Stimulated activated CD8-positive, alpha-beta memory T cell treated with anti-CD3 and anti-CD28 coated beads, Interleukin-15, amount 100 ng/mL, for 48 hours (primary cell): ENCODE results near the gene SLC22A23.

ENCODE experiments used
- DNase-seq, 2 donors: peaks; one replicate each; pipeline ENCODE4 v3.0.0-alpha.2; 2020; ENCODE audit warnings: low read depth in 2 of 2

Gene SLC22A23

GRCh38 chr6:3405679-3406078, 51.2 kb downstream of the SLC22A23 start:
- DNase-seq, result no peak

- DNase-seq, result no peak
Observed at GRCh38 chr6:3405182-3405518, 51.7 kb downstream of the SLC22A23 start.

GRCh38 chr6:3403238-3404173, 53.3 kb downstream of the SLC22A23 start:
- DNase-seq, result no peak

GRCh38 chr6:3402310-3403237, 54.3 kb downstream of the SLC22A23 start:
- DNase-seq, result no peak

- DNase-seq, result no peak
Observed at GRCh38 chr6:3400162-3400561, 56.7 kb downstream of the SLC22A23 start.

GRCh38 chr6:3398755-3399696, 57.8 kb downstream of the SLC22A23 start:
- no peak for DNase-seq

GRCh38 chr6:3398165-3398562, 58.7 kb downstream of the SLC22A23 start:
- DNase-seq, result no peak

- DNase-seq, result no peak
Observed at GRCh38 chr6:3397229-3398164, 59.4 kb downstream of the SLC22A23 start.

- DNase-seq, result no peak
Observed at GRCh38 chr6:3396503-3397180, 60.2 kb downstream of the SLC22A23 start.

- no peak for DNase-seq
Observed at GRCh38 chr6:3394671-3395070, 62.2 kb downstream of the SLC22A23 start.

GRCh38 chr6:3393836-3394202, 63.0 kb downstream of the SLC22A23 start:
- DNase-seq, result no peak

- DNase-seq, result no peak
Observed at GRCh38 chr6:3392930-3393835, 63.7 kb downstream of the SLC22A23 start.

- DNase-seq, result no peak
Observed at GRCh38 chr6:3391902-3392458, 64.9 kb downstream of the SLC22A23 start.

- DNase-seq, result no peak
Observed at GRCh38 chr6:3390698-3391097, 66.2 kb downstream of the SLC22A23 start.

GRCh38 chr6:3389390-3390167, 67.3 kb downstream of the SLC22A23 start:
- no peak for DNase-seq

GRCh38 chr6:3388786-3389185, 68.1 kb downstream of the SLC22A23 start:
- no peak for DNase-seq

- DNase-seq, result no peak
Observed at GRCh38 chr6:3386374-3386857, 70.4 kb downstream of the SLC22A23 start.
